ENCODE results near the gene VAX1.

VAX1 gene

DNA sequence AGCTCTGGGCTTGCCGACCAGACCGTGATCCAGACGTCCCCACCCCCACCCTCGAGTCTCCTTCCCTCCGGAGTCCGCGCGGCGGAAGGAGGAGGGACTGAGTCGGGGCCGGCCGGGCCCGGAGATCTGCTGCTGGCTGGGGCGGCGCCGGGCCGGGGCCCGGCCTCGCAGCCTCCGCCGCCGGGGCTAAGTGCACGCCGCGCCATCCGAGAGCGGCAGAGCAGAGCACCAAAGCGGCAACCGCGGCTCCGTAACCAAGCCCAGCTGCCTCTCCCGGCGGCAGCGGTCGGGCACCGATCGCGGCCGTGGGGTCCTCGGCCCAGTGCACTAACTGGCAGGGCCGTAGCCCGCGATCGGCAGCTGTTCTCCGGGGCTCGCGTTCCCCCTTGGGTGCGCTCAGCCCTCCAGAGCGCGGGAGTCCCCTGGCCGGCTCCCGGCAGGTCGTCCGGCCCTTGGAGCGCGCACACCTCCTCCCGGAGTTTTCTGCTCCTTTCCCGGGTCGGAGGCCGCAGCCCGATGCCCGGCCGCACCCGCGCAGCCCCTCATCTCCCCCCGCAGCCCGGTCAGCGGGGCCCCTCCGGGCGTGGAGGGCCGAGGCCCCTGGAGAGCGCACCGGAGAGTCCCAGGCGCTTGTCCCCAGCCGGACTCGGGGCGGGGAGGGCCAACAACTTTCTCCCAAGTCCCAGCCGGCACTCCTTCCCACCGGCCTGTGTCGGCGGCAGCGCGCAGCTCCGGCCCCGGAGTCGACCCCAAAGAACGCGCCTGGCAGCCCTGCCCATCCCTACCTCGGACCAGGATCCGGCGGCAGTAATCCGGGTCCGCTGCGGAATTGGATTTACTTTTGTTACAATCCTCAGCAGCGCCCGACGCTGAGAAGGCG is 799 bp downstream of the VAX1 start:
- TF ChIP-seq, protein P1, sequence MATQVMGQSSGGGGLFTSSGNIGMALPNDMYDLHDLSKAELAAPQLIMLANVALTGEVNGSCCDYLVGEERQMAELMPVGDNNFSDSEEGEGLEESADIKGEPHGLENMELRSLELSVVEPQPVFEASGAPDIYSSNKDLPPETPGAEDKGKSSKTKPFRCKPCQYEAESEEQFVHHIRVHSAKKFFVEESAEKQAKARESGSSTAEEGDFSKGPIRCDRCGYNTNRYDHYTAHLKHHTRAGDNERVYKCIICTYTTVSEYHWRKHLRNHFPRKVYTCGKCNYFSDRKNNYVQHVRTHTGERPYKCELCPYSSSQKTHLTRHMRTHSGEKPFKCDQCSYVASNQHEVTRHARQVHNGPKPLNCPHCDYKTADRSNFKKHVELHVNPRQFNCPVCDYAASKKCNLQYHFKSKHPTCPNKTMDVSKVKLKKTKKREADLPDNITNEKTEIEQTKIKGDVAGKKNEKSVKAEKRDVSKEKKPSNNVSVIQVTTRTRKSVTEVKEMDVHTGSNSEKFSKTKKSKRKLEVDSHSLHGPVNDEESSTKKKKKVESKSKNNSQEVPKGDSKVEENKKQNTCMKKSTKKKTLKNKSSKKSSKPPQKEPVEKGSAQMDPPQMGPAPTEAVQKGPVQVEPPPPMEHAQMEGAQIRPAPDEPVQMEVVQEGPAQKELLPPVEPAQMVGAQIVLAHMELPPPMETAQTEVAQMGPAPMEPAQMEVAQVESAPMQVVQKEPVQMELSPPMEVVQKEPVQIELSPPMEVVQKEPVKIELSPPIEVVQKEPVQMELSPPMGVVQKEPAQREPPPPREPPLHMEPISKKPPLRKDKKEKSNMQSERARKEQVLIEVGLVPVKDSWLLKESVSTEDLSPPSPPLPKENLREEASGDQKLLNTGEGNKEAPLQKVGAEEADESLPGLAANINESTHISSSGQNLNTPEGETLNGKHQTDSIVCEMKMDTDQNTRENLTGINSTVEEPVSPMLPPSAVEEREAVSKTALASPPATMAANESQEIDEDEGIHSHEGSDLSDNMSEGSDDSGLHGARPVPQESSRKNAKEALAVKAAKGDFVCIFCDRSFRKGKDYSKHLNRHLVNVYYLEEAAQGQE (IDR thresholded peaks at IDR 0.05; ENCODE audit: insufficient read depth in 1 of 2, low read depth in 2 of 2, low read length in 2 of 2): no peak
- TF ChIP-seq POLR2AphosphoS5 (IDR thresholded peaks at IDR 0.05; ENCODE audit: low read depth, low read length) (no peak), TAF1 (IDR thresholded peaks at IDR 0.05; ENCODE audit: borderline replicate concordance, insufficient read depth, low read length) (no peak), SIN3A (IDR thresholded peaks at IDR 0.05; ENCODE audit: borderline replicate concordance, insufficient read depth, low read length) (no peak), FOXP2 (optimal IDR thresholded peaks at IDR 0.05; ENCODE audit: borderline replicate concordance, extremely low read depth, extremely low read length, insufficient read depth) (no peak)

DNA sequence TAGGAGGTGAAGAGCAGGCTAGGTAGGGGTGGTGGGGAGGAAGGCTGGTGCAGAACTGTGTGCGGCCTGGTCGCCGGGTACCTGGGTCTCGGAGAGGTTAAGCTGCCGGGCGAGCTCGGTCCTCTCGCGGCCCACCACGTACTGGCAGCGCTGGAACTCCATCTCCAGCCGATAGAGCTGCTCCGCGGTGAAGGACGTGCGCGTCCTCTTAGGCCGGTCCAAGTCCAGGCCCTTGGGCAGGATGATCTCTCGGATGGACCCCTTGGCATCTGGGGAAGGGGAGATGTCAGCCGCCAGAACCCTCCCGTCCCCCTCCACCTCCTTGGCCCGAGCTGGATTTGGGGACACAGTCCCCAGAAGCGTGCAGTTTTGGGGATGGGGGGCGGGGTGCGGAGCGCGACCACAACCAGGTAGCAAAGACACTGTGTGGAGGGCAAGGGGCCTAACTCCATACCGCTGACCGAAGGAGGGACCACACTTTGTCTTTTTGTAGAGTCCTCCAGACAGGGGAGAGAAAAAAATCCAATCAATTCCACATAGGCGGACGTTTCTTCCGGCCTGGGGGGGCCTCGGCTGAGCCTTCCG is 1.6 kb downstream of the VAX1 start:
- no peak for TF ChIP-seq FOXP2 (optimal IDR thresholded peaks at IDR 0.05; ENCODE audit: borderline replicate concordance, extremely low read depth, extremely low read length, insufficient read depth)
- TF ChIP-seq TAF1 (IDR thresholded peaks at IDR 0.05; ENCODE audit: borderline replicate concordance, insufficient read depth, low read length): no peak
- no peak for TF ChIP-seq POLR2AphosphoS5 (IDR thresholded peaks at IDR 0.05; ENCODE audit: low read depth, low read length)
- TF ChIP-seq, protein P1 (IDR thresholded peaks at IDR 0.05; ENCODE audit: insufficient read depth in 1 of 2, low read depth in 2 of 2, low read length in 2 of 2): no peak
- TF ChIP-seq SIN3A (IDR thresholded peaks at IDR 0.05; ENCODE audit: borderline replicate concordance, insufficient read depth, low read length): no peak

GRCh38 chr10:117135480-117136140 is 2.5 kb downstream of the VAX1 start:
- TF ChIP-seq SIN3A (IDR thresholded peaks at IDR 0.05; ENCODE audit: borderline replicate concordance, insufficient read depth, low read length) (no peak), POLR2AphosphoS5 (IDR thresholded peaks at IDR 0.05; ENCODE audit: low read depth, low read length) (no peak), FOXP2 (optimal IDR thresholded peaks at IDR 0.05; ENCODE audit: borderline replicate concordance, extremely low read depth, extremely low read length, insufficient read depth) (no peak), TAF1 (IDR thresholded peaks at IDR 0.05; ENCODE audit: borderline replicate concordance, insufficient read depth, low read length) (no peak)
- TF ChIP-seq, protein P1 (IDR thresholded peaks at IDR 0.05; ENCODE audit: insufficient read depth in 1 of 2, low read depth in 2 of 2, low read length in 2 of 2): no peak

- TF ChIP-seq SIN3A (IDR thresholded peaks at IDR 0.05; ENCODE audit: borderline replicate concordance, insufficient read depth, low read length) (no peak), POLR2AphosphoS5 (IDR thresholded peaks at IDR 0.05; ENCODE audit: low read depth, low read length) (no peak), FOXP2 (optimal IDR thresholded peaks at IDR 0.05; ENCODE audit: borderline replicate concordance, extremely low read depth, extremely low read length, insufficient read depth) (no peak), TAF1 (IDR thresholded peaks at IDR 0.05; ENCODE audit: borderline replicate concordance, insufficient read depth, low read length) (no peak)
- TF ChIP-seq, protein P1 (IDR thresholded peaks at IDR 0.05; ENCODE audit: insufficient read depth in 1 of 2, low read depth in 2 of 2, low read length in 2 of 2): no peak
These were observed 3.1 kb downstream of the VAX1 start for GRCh38 chr10:117135026-117135372.
